ENCODE measurements around the gene E2F7.

DNA sequence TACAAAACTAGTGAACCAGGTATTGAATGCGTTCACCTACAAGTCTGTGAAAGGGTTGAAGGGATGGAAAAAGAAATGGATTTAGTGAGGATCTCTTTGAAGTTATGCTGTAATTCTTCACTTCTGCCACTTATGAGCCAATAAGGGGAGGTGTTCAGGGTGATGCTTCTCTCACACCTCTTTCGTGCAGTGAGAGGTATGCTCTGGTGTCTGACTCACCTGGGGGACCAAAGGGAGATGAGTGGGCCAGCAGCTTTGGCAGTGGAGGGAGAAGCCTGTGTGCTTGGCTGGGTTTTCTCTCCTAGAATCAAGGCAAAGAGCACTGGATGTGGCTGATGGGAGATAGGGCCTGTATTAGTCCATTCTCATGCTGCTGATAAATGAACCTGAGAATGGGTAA lies 45.4 kb downstream of the E2F7 start:
- TF ChIP-seq CTCF (IDR thresholded peaks at IDR 0.05; ENCODE audit: insufficient read depth, low read depth, low read length) (no peak), EZH2 (IDR thresholded peaks at IDR 0.05; ENCODE audit: insufficient read depth, low read length) (no peak)
